GM10847 (cell line): ENCODE results near the gene TMEM131.

Experiments used
- POLR2A ChIP-seq: IDR thresholded peaks from 2 replicates; pipeline ENCODE4 v1.6.1; 2011; ENCODE audit not compliant: insufficient read length; ENCODE audit errors: extremely low read depth

TMEM131 gene

DNA sequence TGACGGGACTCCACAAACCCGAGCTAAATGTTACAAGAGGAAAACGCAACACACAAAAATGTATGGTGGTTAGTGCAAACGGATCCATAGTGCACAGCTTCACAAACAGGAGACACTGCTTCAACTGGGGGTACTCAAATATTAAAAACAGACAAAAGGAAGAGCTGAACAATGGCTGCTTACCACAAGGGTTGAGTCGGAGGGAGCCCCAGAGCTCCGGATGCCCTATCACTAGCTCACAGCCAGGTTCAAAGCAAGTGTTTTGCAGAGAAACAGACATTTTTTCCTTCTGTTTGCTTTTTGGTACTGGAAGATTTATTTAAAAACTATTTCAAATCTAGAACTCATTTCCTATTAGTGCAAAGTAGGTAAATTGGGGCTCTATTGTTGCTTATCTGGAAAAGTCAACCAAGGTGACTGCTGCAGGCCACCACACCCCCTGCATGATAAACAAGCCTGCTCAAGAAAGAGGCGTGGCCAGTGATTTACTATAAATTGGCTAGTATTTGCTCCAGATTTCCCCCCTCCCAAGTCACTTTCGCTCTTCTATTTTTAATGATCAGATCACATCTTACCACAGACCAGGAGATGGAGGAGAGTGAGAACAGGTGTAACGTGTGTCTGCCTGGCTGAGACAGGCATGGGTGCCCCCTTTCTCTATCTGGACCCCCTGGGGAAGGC, 235.9 kb downstream of the TMEM131 start:
- TF ChIP-seq POLR2A = no peak

DNA sequence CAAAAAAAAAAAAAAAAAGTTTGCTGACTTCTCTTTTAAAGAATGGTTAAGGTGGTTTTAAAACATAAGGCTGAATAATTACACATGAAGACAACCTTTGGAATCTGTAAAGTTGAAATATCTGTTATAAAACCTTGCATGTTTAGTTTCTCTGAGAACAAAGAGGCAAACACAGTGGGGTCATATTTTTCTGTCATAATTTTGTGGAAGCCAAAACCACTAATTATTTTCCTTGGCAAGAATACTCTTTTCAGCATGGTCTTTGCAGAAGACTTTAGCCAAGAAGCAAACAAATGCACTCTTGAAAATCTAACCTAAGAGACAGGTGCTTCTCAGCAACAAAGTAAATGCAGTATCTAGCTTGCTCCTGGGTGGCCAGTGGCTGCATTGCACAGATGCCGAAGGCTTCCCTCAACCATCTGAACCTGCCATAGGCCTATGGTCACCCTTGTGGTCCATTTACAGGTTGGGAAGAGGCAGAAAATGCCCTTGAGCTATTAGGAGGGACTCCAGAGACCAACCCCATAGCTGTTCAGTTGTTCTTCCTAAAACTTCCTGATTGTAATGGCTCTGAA, 237.5 kb downstream of the TMEM131 start:
- no peak for TF ChIP-seq POLR2A

DNA sequence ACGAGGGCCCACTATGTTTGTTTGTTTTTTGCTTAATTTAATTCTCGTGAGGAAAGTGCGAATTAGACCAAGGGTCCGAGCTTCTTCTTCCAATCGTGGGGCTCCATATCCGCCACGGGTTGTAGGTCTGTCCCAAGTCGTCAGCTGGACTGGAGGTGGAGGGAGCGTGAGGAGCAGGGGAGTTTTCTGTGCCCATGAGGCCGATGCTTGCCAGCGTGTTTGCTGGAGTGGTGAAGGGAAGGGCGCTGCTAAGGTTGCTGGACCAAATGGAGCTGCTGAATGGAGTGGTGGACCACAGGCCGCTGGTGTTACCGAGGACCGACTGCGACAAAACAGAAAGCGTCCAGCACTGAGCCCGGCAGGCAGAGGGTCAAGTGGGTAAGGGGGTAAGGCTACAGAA, 238.7 kb downstream of the TMEM131 start:
- no peak for TF ChIP-seq POLR2A

DNA sequence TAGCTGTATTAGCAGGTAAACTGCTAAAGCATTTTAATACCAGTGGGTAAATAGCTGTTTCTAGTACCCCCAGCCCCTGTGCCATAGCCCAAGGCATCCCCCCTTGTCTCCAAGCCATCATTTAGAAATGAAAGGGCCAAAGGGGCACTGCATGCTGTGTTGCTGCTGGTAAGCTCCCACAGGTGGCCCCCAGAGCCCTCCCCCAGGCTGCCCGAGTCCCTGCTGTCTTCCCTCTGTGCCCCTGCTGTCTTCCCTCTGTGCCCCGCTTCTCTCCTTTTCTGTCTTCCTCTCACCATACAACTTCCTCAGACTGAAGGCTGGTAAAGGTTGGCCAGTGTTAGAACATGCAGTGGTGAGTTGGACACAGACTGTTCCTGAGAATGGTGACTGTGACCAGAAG, 240.3 kb downstream of the TMEM131 start:
- TF ChIP-seq POLR2A = no peak

DNA sequence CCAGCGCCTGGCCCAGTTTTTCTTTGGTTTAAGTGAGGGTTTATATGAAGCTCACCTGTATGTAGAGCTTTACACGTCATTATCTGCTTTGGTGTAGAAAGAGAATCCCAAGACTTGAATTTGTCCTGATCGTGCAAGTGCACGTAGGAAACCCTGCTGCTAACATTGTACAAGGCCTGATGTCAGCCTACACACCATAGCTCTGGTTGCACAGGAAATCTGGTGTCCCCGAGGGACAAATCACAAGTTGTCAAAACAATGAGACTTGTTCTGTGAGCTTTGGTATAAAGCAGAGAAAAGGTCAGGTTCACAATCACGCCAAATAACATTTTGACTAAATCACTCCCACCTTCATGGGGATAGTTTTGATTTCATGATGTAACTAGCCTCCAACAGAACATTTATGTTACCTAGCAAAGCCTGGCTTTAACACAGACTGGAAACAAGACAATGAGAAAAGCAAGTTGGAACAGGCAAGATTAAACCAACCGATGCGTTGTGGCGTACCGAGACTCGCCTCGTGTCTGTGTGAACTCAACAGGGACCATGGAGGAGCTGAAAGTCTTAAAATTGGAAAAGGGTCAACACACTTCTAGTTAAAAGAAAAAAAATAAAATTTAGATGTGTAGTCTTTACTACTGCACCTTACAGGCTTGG, 240.9 kb downstream of the TMEM131 start:
- TF ChIP-seq POLR2A = no peak

DNA sequence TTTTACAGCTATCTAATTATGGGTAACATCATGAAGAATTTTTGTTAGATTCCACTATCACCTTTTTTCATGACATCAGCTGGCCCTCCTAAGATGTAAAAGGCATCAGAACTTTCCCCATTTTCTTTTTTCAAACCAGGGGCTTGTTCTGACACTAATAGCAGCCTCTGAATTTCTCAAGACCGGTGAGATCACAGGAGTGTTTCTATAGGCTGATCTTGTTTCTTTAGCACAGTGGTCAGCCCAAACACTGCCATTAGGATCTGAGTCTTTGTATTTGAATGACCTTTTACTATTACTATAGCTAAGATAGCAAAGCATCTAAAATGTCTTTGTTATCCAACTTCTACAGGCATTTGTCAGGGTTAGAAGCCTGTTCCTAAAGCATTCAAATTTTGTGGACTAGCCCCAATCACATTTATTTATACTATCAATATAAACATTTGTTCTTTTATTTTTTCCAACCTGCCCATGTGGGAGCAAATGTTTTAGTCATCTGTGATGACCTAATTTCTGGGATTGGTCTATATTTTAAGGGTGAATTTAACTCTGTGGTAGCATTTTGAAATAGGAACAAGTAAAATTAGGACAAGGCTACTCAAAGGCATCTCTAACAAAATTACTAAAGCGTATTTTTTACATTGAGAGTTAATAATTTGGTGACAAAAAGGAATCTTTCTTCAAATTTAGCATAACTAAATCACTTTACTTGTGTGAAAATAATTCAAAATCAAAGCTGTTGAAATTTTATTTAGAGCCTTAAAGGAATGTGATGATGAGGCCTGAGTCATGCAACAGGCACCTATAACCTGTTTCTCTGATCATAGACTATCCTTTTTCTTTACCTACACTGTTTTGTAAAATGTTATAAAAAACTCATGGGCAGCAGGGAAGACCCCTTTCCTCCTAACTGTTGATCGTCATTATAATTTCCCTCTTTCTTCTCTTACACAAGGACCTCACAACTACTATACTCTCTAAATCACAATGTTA, 243.1 kb downstream of the TMEM131 start:
- TF ChIP-seq POLR2A = no peak

DNA sequence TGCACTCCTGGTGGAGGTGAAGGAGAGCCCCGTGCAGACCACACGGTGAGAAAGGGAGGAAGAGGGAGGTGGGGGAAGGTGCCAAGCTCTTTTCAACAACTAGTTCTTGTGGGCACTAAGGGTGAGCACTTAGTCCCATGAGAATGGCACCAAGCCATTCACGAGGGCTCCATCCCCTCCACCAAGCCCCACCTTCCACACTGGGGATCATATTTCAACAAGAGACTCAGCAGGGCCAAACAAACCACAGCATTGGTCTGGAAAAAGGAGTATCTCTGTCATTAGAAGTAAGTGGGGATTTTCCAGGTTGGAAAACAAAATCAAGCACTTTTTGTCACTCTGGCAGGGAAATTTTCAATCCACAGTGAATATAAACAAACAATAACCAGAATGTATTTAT, 244.0 kb downstream of the TMEM131 start:
- no peak for TF ChIP-seq POLR2A

DNA sequence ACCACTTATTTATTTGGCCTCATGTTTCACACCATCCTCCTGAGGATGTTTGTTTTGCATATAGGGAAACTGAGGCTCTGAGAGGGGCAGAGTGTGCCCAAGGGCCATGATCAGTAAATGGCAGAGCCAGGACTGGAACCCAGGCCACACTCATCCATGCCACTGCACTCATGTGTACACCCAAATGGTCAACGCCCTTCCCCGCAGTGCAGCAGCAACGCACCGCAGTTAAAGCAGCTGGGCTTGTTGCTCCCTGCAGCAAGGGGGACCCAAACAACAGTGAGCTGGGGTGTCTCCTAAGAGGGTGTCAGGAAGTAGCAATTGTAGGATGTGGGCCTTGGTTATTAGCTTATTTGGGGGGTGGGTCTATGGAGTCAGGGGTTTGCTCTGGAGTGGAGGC, 245.7 kb downstream of the TMEM131 start:
- no peak for TF ChIP-seq POLR2A

DNA sequence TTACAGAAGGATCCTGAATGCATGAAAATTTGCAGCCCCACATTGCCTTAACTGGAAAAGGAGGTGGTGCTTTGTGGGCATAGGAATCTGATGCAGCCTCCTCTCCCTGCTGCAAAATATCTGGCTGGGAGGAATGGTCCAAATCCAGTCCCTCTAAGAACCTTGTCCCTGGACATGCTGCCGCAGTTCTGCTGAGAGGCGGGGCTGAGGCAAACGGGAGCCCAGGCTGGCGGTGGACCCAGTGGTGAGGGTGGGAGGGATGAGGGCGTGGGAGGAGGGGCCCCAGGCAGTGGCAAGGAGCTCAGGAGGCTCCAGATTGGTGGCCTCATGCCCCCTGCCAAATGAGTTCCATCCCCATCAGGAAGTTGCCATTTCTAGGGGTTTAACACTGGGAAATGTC, 246.2 kb downstream of the TMEM131 start:
- no peak for TF ChIP-seq POLR2A

DNA sequence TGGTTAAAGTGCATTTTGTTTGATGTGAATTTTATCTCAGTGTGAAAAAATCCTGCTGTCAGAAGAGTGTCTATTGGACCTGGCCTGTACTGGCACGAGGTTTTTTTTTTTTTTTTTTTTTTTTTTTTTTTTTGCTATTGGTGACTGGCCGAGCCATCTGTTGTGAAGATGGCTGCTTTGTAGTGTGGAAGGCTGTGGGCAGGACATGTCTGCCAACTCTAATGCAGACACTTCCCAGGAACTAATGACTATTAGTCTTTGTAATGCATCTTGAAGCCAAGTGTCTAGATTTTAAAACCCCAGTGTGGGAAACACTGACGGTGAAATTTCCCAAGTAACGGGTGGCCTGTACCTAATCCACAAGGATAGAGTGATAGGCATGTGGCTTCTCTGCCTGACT, 248.0 kb downstream of the TMEM131 start:
- no peak for TF ChIP-seq POLR2A

DNA sequence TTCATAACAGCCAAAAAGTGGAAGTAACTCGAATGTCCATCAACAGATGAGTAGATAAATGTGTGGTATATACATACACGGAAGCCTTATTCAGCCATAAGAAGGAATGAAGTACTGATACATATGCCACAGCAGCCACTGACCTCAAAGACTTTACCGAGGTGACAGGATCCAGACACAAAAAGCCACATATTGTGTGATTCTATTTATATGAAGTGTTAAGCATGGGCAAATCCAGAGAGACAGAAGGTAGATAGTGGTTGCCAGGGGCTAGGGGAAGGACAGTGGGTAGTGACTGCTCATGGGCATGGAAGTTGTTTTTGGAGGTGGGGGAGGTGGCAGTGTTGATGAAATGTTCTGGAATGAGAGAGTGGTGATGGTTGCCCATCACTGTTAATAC, 248.5 kb downstream of the TMEM131 start:
- no peak for TF ChIP-seq POLR2A

DNA sequence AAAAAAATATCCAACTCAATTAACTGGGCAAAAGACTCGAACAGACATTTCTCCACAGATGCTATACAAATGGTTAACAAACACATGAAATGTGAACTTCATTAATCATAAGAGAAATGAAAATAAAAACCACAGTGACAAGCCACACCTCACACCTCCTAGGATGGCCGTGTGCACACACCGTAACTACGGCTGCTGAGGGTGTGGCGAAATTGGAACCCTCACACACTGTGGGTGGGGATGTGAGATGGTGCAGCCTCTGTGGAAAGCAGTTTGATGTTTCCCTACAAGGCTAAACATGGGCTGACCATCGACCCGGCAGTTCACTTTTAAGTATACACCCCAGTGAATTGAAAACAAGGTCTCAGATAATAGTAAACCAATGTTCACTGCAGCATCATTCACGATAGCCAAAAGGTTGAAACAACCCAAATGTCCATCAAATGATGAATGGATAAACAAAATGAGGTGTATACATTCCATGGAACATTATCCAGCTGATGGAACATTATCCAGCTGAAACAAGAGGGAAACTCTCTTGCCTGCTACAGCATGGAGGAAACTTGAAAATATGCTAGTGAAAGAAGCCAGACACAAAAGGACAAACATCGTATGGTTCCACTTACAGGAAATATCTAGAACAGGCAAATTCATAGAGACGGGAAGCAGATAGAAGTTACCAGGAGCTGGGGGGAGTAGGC, 250.1 kb downstream of the TMEM131 start:
- no peak for TF ChIP-seq POLR2A

DNA sequence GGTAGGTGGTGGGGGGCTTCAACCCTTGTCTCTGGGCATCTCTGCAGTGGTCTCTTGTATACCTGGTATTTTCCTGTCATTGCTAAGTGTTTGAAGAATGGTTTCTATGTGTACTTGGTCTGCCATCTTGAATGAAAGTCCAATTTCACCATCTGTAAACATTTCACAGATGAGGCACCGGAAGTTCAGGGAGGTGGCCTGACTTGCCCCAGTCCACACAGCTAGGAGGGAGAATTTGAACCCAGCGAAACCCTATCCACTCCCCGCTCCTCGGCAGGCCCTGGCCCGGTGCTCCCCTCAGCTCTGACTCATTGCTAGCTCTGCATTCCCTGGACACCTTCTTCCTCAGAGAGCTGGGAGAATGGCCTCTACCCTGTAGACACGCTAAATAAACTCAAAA, 251.8 kb downstream of the TMEM131 start:
- TF ChIP-seq POLR2A = no peak

DNA sequence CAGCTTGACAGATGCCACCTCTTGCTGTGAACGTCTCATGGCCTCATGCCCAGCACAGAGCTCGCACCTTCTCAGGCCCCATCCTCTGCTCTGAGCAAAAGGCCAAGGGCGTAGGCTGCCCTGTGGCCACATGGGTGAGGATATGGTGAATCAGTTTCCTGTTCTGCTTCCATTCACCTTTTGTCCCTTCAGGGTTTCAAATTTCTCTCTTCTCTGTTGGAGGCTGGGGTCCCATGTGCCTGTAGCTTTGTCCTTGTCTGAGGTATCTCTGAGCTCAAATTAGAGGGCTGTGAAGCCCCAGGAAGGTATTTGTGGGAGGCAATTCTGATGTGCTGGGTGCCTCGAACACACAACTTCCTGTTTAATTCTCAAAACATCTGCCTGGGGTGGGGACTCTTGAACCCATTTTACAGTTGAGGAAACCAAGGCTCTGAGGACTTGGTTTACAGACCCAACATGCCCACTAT, 253.3 kb downstream of the TMEM131 start:
- TF ChIP-seq POLR2A = no peak

DNA sequence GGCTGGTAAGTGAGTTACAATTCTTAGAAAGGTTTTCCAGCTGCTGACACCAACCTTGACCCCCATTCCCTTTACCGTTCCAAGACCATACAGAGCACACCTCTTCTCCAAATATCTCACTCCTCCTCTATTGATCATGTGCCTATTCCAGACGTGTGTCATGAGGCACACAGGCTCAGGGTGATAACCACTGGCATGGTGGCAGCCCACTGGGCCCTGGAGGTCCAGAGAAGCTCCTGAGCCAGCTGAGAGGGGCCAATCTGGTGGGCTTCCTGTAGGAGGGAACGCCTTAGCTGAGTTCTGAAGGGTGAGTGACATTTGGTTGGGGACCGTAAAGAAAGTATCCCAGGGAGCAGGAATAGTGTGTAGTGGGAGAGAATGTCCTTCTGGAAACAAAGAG, 254.1 kb downstream of the TMEM131 start:
- no peak for TF ChIP-seq POLR2A
